ENCODE results near the gene UPB1.
A peak's percentile ranks its signal among the peaks of the same experiment; 100 is the strongest.

The UPB1 gene

DNA sequence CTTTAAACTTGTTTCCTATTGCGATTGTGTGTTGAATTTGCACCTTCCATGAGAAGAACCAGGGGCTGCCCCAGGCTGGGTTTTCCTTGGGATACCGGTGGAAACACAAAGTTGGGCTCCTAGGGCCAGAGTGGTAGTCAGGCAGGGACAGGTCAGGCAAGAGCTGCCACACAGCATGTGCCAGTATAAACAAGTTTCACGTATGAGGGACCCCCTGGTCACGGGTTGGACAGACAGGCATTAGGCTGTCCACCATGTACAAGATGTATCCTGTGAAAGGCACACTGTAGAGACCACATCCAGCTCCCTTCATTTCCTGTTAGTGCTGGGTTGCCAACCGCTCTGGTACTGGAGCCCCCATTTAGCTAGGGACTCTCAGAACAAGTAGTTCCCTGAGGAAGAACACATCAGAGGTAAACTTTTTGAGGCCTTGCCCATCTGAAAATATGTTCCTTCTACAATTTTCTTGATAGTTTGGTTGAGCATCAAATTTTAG, 8.8 kb downstream of the UPB1 start:
- no peak for DNase-seq (ENCODE audit: low read depth in 2 of 2)

DNA sequence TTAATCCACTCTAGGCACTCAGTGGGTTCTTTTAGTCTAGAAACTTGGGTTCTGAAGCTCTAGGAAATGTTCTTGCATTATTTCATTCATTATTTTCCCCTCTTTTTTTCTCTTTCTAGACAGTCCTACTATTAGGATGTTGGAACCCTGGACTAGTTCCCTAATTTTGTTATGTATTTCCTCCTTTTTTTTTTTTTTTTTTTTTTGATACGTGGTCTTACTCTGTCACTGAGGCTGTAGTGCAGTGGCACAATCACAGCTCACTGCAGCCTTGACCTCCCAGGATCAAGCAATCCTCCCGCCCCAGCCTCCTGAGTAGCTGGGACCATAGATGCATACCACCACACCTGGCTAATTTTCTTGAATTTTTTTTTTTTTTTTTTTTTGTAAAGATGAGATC, 9.4 kb downstream of the UPB1 start:
- no peak for DNase-seq (ENCODE audit: low read depth in 2 of 2)

DNA sequence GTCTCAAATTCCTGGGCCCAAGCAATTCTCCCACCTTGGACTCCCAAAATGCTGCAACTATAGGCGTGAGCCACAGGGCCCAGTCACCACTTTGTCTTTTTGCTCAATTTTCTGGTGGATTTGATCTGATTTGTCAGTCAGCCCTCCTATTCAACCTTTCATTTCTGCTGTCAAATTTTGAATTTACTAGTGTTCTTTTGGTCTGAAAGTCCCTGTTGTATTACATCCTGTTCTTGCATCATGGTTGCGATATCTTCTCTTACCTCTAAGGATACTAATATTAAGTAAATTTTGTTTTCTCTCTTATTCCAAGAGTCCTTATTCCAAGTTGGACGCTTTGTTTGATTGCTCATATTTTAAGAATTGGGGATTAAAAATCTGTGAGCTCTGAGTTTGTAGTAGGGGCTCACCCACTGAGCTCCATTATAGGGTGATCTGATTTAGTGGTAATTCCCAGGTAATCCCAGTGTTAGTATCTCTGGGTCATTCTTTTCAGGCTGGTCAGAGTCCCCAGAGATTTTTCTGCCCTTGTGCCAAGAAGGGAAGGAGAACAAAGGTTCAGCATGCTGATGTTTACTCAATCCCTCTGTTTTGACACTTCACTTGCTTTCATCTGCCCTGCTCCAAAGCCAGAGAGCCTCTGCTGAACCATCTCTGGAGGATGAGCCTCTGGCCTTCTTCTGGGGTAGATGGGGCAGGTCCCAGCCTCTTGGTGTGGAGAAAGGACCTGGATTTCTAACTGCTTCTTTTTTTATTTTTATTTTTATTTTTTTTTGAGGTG, 10.0 kb downstream of the UPB1 start:
- no peak for DNase-seq (ENCODE audit: low read depth in 2 of 2)

DNA sequence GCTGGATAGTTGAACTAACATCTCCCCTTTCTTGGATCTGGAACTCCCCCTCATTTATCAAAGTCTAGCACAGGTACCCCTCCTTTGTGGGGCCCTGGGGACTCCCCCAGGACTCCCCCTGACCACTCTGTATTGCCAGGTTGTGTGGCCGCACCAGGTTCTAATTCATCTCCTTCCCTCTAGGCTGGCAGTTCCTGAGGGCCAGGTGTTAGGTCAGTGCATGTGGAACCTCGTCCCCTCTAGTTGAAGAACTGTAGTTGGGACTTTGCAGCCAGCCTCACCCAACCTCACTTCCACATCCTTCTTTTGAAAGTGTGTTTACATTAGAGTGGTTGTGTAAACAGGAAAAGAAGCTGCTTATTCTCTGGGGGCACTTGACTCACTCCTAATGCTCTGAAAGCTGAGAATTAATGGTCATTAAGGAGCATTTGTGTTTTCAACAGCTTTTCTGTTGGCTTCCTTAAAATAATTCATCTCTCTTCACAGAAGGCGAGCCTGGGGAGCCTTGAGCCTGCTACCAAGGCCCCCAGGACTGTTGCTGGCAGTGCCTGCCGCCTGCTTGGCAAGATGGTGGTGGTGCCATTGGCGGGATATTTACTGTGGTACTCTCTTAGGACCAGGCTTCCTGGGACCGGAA, 11.8 kb downstream of the UPB1 start:
- no peak for DNase-seq (ENCODE audit: low read depth in 2 of 2)

DNA sequence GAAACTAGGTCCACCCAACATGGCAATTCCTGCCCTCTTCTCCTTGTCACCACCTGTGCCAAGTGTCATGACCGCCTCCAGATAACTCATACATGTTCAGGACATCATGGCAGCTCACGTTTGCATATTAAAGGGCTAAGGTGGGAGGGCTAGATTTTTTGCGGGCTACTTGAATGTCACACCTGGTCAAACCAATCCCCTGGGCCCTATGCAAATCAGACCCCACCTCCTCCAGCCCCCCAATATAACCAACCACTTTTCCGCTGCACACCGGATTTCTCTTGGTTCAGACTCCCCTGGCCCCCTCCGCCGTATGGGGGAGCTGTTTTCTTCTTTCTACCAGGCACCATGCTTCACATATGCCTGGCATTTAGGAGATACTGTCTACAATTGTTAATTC, 12.6 kb downstream of the UPB1 start:
- no peak for DNase-seq (ENCODE audit: low read depth in 2 of 2)

DNA sequence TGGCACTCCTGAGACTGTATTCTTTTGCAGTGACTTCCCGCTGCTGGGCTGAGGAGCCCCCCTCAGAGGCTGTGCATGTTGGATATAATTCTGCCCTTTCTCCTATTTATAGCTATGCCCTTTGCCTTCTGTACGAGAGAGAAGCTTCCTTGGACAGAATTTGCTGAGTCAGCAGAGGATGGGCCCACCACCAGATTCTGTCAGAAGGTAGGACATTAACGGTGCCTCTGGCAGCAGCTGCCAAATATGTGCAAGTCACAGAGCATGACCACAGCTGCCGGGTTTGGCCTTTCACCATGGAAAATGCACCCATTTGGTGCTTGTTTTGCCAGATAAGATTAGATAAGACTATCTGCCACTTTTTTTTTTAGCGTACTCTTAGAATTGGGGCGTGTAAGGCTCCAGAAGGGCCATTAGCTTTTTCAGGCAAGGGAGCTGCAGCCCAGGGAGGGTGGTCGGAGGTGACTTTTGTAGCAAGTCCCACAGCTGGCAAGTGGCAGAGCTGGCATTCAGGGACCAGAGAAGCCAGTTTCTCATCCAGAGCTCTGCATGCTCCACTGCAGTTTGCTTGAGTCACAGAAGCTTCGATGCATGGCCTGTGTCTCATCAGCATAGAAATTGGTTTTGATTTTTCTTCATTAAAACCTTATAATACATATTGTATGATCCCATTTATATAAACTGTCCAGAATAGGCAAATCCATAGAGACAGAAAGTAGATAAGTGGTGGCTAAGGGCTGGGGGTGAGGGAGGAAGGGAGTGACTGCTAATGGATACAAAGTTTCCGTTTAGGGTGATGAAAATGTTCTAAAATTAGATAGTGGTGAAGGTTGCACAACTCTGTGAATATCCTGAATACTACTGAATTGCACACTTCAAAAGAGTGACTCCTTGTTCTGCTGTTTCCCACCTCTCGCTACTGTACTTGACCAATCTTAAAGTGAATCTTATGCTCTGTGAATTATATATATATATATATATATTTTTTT, 15.8 kb downstream of the UPB1 start:
- no peak for DNase-seq (ENCODE audit: low read depth in 2 of 2)

DNA sequence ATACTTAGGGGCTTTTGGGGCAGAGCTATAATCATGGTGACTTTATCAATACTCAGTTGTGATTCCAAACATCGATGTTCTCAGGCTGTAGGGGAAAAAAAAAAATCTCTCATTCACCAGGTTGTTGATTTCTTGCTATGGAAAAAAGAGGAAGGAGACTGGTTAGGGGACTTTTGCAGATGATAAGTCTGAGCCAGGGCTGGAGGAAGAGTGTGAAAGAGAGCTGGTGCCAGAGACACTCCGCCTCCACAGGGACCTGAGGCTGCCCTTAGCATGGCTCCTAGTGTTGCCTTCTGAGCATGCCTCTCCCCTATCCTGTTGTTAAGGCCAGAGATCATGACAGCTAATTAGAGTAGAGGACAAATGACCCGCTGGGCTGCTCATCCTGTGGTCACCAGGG, 16.9 kb downstream of the UPB1 start:
- no peak for DNase-seq (ENCODE audit: low read depth in 2 of 2)

DNA sequence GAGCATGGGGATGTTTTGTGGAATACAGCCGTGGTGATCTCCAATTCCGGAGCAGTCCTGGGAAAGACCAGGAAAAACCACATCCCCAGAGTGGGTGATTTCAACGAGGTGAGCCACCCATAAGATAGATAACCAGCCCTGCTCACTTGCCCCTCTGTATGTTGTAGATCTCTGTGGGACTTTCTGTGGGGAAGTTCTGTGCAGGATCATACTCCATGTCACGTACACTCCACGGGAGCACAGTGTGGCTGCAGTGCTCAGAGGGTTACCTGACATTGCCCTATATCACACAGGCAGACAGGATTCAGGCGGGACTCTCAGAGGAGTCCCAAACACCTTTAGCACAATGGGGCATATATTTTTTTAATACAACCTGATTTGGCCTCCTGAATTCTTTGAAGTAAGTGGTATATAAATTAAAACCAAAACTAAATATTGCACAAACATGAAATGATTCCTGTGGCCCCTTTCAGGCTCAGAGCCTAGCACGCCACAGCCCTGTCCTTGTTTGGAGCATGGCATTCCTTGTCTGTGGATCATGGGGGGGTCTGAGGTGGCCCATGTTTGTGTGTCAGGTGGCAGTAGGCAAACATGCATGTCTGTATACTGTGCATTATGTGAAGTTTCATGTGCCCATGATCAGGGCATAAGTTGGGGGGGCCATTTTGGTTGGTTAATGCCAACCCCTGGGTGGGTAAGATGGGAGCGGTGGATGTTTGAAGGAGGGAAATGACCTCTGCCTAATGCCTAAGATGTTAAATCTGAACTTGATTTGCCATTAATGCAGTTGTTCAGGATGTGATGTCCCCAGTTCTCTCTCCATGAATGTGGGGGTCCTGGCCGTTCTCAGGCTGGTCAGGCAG, 18.5 kb downstream of the UPB1 start:
- no peak for DNase-seq (ENCODE audit: low read depth in 2 of 2)

DNA sequence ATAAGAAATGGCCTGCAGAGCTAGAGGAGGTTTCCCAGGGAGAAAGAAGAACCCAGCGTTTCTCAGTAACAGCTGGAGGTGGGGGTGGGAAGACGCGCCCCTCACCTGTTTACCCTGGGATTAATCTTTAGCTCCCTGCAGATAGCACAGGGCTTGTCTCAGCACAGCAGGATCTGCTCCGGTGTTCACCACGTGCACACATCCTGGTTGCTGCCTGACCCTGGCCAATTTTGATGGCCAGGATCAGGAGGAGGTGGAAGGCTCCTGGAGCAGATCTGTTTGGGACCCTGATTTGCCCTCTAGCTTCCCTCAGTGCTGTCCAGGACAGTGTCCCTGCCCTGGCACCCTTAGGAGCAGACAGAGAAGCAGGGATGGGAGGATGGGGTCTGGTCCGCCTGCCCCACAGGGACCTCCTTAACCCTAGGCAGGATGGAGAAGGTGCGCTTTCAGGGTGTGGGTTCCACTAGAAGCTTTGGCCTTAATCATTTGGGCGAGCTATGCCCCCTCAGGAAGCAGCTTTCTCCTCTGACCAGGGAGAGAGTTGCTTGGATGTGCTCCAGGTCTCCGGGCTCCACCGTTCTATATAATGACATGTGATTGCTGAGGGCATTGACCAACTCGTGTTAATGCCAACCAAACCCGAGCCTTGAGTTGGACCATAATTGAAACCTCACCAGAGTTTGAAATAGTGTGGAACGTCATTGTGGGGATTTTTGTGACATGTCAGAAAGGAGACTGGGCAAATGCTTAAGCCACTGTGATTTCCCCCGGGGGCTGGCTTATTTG, 19.3 kb downstream of the UPB1 start:
- no peak for DNase-seq (ENCODE audit: low read depth in 2 of 2)

DNA sequence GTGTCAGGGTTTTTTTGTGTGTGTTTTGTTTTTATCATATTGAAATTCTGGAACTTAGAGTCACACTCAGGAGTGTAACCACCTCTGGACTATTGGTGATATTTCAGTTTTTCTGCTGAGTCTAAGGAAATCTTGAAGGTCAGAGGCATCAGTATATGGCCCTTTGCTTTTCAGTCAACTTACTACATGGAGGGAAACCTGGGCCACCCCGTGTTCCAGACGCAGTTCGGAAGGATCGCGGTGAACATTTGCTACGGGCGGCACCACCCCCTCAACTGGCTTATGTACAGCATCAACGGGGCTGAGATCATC, 19.9 kb downstream of the UPB1 start:
- DNase-seq (ENCODE audit: low read depth in 2 of 2) = no peak

DNA sequence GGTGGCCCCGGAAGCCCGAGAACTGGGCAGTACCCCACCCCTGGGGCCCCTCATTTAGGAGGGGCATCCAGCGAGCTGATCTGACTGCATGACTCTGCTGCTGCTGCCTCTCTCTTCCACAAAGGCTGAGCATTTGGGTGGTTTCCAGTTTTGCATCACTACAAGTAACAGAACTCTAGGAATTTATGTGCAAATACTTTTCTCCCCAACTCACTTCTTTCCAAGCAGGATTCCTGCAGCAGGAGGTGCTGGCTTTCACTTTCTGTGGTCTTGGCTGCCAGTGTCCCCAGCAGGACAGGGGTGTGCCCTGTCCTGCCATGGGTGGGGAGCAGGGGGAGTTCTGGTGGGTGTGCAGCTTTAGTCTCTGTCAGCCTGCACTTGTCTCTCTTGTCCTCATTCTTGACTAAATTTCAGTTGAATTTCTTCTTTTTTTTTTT, 21.2 kb downstream of the UPB1 start:
- DNase-seq (ENCODE audit: low read depth in 2 of 2) = no peak

DNA sequence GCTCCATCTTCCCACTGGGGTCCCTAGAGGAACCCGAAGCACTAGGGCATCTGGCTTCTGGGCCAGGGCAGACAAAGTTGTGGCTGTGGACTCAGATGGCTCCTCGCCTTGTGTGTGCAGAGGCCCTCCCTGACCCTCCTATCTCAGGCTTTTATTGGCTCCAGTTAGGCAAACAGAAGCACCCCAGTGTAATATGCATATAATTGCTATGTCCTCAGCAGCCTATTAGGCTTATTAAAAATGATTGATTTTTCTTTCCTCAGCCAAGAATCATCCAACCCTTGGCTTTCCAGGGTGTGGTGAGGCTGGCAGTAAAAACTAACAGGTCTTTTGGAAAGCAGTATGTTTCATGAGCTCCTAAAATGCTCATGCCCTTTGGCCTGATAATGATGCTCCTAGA, 22.3 kb downstream of the UPB1 start:
- DNase-seq (ENCODE audit: low read depth in 2 of 2) = no peak

DNA sequence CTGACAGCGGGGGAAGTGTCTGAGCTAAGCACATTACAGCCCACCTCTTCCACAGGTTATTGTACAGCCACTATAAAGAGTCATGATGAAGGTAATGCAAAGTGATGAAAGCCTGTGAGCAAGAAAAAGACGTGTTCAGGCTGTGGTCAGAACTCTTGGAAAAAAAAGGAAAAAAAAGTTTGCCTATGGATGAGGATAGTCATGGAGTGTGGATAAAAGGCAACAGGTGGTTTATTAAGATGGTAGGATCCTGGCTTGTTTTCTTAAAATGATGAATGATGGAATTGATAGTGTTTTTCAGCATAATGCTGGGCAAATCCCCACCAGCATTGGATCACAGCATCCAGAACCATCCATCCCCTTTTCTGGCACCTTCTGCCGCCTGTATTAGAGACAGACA, 23.1 kb downstream of the UPB1 start:
- no peak for DNase-seq (ENCODE audit: low read depth in 2 of 2)

DNA sequence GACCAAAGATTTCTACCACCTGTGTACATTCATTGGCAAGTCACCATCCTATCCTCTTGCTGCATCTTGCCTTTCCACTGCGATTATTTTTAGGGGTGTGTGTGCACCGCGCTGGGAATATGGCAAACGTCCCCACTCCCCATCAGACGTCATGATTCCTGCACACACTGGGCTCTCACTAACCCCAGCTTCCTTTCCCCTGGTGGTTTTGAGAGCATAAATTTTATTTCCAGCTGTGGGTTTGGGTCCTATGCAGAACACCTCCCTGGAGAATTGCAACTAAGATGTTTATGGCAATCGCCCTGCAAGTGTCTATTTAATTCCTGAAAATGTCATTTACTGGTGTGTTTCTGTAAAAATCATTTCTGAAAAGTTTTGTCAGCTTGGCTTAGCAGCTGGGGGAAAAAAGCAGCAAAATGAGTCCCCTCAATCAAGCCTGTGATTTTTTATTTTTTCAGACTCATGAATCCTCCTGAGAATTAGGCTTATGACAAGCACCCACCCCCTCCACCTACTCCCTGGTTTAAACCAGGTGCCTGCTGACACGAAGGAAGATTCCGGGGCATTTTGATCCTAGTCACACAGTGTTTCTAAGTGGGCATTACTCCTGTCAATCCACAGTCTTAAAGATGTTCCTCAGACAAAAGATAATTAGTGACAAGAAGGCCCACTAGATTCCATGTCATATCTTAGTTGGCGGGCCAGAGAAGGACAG, 23.8 kb downstream of the UPB1 start:
- DNase-seq (ENCODE audit: low read depth in 2 of 2) = no peak

DNA sequence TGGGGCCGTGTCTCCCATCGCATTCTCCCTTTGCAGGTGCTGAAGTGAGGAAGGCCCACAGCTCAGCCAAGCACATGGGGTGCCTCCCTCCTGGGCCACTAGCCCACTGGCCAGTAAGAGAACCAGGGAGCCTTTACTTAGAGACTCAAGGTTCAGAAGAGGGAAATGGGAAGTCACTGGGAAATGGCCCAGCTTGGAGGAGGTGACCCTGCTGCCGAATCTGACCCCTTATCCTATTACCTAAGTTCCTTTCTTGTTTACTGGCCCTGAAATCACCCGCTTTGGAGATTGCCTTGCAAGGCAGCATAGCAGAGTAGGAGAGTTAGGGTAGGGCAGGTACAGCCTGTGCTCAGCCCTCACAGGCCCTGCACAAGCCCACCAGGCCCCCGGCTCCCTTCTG, 24.4 kb downstream of the UPB1 start:
- no peak for DNase-seq (ENCODE audit: low read depth in 2 of 2)

DNA sequence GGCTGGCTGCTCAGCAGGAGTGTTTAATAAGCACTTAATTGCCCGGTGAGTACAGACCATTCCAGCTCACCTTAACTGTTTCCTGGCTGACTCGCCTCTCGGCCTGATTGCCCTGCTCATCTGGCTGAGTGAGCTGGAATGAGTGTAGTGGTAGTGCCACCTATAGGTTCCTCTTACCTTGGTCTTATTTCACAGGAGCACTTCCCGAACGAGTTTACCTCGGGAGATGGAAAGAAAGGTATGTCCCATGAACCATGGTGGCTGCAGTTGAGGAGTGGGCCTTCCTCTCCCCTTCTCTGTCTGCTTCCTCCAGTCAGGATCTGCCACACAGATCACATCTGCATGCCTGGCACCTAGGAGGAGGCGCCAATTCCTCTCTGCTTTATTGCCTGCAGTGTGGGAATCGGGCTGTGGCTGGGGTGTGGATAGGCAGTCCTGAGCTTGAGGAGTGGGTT, 26.7 kb downstream of the UPB1 start:
- DNase-seq (ENCODE audit: low read depth in 2 of 2) = no peak

DNA sequence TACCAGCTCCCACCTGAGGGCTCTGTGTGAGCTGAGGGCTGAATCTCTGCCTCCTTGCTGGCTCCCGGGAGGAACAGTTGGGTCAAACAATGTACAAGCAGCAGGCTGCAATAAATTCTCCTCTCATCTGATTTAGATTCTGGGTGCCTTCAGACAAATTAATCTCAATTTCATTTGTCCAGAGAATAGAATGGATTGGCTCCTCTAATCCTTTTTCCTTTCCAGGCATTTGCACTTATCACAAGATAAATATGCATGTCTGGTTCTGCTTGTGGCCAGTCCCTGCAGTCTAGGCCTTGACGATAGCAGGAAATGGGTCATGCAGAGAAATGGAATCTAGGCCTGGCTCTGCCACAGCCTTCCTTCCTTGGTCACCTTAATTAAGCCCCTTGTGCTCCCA, 28.7 kb downstream of the UPB1 start:
- no peak for DNase-seq (ENCODE audit: low read depth in 2 of 2)

DNA sequence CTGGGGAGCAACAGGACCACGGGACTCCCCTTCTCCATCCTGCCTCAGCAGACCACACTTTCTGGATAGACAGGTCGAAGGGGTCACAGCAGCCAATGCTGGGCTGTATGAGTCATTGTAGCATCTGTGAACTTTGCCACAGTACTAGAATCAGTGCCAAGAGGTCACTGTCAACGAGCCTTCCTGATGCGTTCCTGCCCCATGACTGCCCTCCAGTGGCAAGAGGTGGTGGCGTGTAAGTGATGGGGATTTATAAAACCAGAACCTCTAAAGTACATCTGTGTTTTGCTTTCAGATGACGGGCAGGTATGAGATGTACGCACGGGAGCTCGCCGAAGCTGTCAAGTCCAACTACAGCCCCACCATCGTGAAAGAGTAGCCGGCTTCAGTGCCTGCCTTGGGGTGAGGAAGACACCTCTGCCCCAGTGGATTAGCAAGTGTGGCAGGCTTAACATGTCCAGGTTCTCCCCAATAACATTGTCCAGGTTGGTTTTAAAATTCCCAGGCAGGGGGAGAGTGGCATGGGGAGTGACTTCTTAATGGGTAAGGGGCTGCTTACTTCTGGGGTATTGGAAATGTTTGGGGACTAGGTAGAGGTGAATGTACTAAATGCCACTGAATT, 30.4 kb downstream of the UPB1 start:
- peak; percentile 47 to 57 for DNase-seq (ENCODE audit: low read depth in 2 of 2)

DNA sequence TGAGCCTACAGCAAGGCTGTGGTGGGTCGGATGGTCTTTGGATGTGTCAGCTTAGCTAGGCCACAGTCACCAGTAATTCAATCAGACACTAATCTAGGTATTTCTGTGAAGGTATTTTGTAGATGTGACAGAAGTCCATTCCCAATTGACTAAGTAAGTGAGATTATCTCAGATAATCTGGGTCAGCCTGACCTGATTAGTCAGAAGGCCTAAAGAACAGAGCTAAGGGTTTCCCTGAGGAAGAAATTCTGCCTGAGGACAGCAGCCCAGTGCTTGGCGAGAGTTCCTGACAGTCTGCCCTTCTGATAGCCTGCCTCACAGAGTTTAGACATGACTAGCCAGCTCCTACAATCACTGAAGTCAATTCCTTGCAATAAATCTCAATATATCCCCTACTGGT, 31.1 kb downstream of the UPB1 start:
- no peak for DNase-seq (ENCODE audit: low read depth in 2 of 2)

Data from stimulated activated CD8-positive, alpha-beta memory T cell treated with anti-CD3 and anti-CD28 coated beads, Interleukin-7, amount 100 ng/mL, for 1 hour (primary cell).